HEK293 (cell line): ENCODE results near the gene ZNF576.
A peak's percentile ranks its signal among the peaks of the same experiment; 100 is the strongest.

Source experiments
- CTCF ChIA-PET: fragments of 350-600 bp; formaldehyde crosslinking; extraction: SDS; loops from one replicate; lab custom pipeline; 2021; ENCODE audit warnings: antibody characterized with exemption; lab: Yijun Ruan, JAX
- POLR2A ChIA-PET: fragments of 300-600 bp; formaldehyde crosslinking; extraction: SDS; loops from one replicate; lab custom pipeline; 2020; ENCODE audit warnings: antibody characterized with exemption, inconsistent platforms; lab: Yijun Ruan, JAX
- H3K27ac ChIP-seq: fragments of 200-500 bp; sonication (Bioruptor generic); 2 replicates; pipeline ENCODE4 v1.5.1; 2014; ENCODE audit warnings: low read depth, low read length, control low read depth, inconsistent platforms; ENCODE audit errors: extremely low read depth
- H3K36me3 ChIP-seq, 2 experiments: fragments of 200-500 bp in 1 of 2; sonication (Bioruptor generic) in 1 of 2; 1 replicate in 1 of 2; 2 replicates in 1 of 2; pipeline ENCODE4 v1.5.1; 2014 to 2017; ENCODE audit warnings: inconsistent platforms in 2 of 2, low read length in 2 of 2; ENCODE audit not compliant: control insufficient read depth in 2 of 2, insufficient read depth in 1 of 2
- H3K4me1 ChIP-seq: fragments of 200-500 bp; sonication (Bioruptor generic); 2 replicates; pipeline ENCODE4 v1.5.1; 2014; ENCODE audit warnings: mild to moderate bottlenecking, low read length, inconsistent platforms; ENCODE audit not compliant: control insufficient read depth, insufficient read depth
- H3K4me3 ChIP-seq: 2 replicates; pipeline ENCODE4 v1.5.1; 2011; ENCODE audit warnings: low read depth, mild to moderate bottlenecking, control low read depth, low read length, moderate library complexity
- H3K9me3 ChIP-seq: fragments of 200-500 bp; sonication (Bioruptor generic); 2 replicates; pipeline ENCODE4 v1.5.1; 2014; ENCODE audit warnings: low read depth, low read length, inconsistent platforms; ENCODE audit not compliant: control insufficient read depth, insufficient read depth
- FEZF1 ChIP-seq: fragments of 450-650 bp; formaldehyde crosslinking; IDR thresholded peaks from 2 replicates; pipeline ENCODE4 v1.5.1; 2016; ENCODE audit warnings: missing biosample characterization, missing genetic modification characterization
- GLIS1 ChIP-seq: fragments of 450-650 bp; formaldehyde crosslinking; IDR thresholded peaks from 2 replicates; pipeline ENCODE4 v1.5.1; 2016; ENCODE audit warnings: missing biosample characterization, missing genetic modification characterization
- SALL2 ChIP-seq: fragments of 450-650 bp; formaldehyde crosslinking; IDR thresholded peaks from 2 replicates; pipeline ENCODE4 v1.5.0; 2017; ENCODE audit warnings: missing biosample characterization, mild to moderate bottlenecking, missing genetic modification characterization, borderline replicate concordance
- SCRT1 ChIP-seq: fragments of 450-650 bp; formaldehyde crosslinking; IDR thresholded peaks from 2 replicates; pipeline ENCODE4 v1.5.1; 2016; ENCODE audit warnings: missing biosample characterization, missing genetic modification characterization, borderline replicate concordance
- SP7 ChIP-seq: fragments of 450-650 bp; formaldehyde crosslinking; IDR thresholded peaks from 2 replicates; pipeline ENCODE4 v1.5.1; 2016; ENCODE audit warnings: missing biosample characterization, missing genetic modification characterization
- ZBTB11 ChIP-seq: fragments of 450-650 bp; formaldehyde crosslinking; conservative IDR thresholded peaks from 2 replicates; pipeline ENCODE4 v1.5.1; 2016; ENCODE audit warnings: low read depth, missing biosample characterization, missing genetic modification characterization
- ZBTB17 ChIP-seq: fragments of 450-650 bp; formaldehyde crosslinking; IDR thresholded peaks from 2 replicates; pipeline ENCODE4 v1.5.1; 2016; ENCODE audit warnings: missing biosample characterization, missing genetic modification characterization
- ZBTB8A ChIP-seq: fragments of 450-650 bp; formaldehyde crosslinking; IDR thresholded peaks from 2 replicates; pipeline ENCODE4 v1.5.1; 2016; ENCODE audit warnings: missing biosample characterization, missing genetic modification characterization
- ZEB2 ChIP-seq: fragments of 450-650 bp; formaldehyde crosslinking; IDR thresholded peaks from 2 replicates; pipeline ENCODE4 v1.5.1; 2016; ENCODE audit warnings: missing biosample characterization, missing genetic modification characterization
- ZFHX2 ChIP-seq: fragments of 450-650 bp; formaldehyde crosslinking; conservative IDR thresholded peaks from 2 replicates; pipeline ENCODE4 v1.5.1; 2016; ENCODE audit warnings: missing biosample characterization, missing genetic modification characterization
- ZFP3 ChIP-seq: fragments of 450-650 bp; formaldehyde crosslinking; IDR thresholded peaks from 2 replicates; pipeline ENCODE4 v1.5.1; 2016; ENCODE audit warnings: low read depth, missing biosample characterization, missing genetic modification characterization
- ZIC2 ChIP-seq: fragments of 450-650 bp; formaldehyde crosslinking; IDR thresholded peaks from 2 replicates; pipeline ENCODE4 v1.5.1; 2016; ENCODE audit warnings: missing biosample characterization, missing genetic modification characterization
- ZNF112 ChIP-seq: fragments of 450-650 bp; formaldehyde crosslinking; IDR thresholded peaks from 2 replicates; pipeline ENCODE4 v1.5.0; 2017; ENCODE audit warnings: missing biosample characterization, missing genetic modification characterization
- ZNF155 ChIP-seq: fragments of 450-650 bp; formaldehyde crosslinking; IDR thresholded peaks from 2 replicates; pipeline ENCODE4 v1.5.1; 2016; ENCODE audit warnings: missing biosample characterization, missing genetic modification characterization
- ZNF292 ChIP-seq: fragments of 450-650 bp; formaldehyde crosslinking; IDR thresholded peaks from 2 replicates; pipeline ENCODE4 v1.5.1; 2016; ENCODE audit warnings: low read depth, missing biosample characterization, missing genetic modification characterization, borderline replicate concordance
- ZNF529 ChIP-seq: fragments of 450-650 bp; formaldehyde crosslinking; IDR thresholded peaks from 2 replicates; pipeline ENCODE4 v1.5.1; 2017; ENCODE audit warnings: missing genetic modification characterization, missing biosample characterization; ENCODE audit not compliant: insufficient replicate concordance
- ZNF530 ChIP-seq: fragments of 450-650 bp; formaldehyde crosslinking; IDR thresholded peaks from 2 replicates; pipeline ENCODE4 v1.5.1; 2016; ENCODE audit warnings: low read depth, missing biosample characterization, missing genetic modification characterization
- ZNF561 ChIP-seq: fragments of 450-650 bp; IDR thresholded peaks from 2 replicates; pipeline ENCODE4 v1.5.1; 2018; ENCODE audit warnings: missing biosample characterization, missing genetic modification characterization, borderline replicate concordance
- ZNF600 ChIP-seq: fragments of 450-650 bp; formaldehyde crosslinking; IDR thresholded peaks from 2 replicates; pipeline ENCODE4 v1.5.1; 2016; ENCODE audit warnings: missing biosample characterization, missing genetic modification characterization
- ZNF610 ChIP-seq: fragments of 450-650 bp; formaldehyde crosslinking; IDR thresholded peaks from 2 replicates; pipeline ENCODE4 v1.5.1; 2016; ENCODE audit warnings: missing biosample characterization, missing genetic modification characterization, borderline replicate concordance
- ZNF660 ChIP-seq: fragments of 450-650 bp; IDR thresholded peaks from 2 replicates; pipeline ENCODE4 v1.5.1; 2018; ENCODE audit warnings: missing biosample characterization, mild to moderate bottlenecking, missing genetic modification characterization
- ZNF777 ChIP-seq: fragments of 450-650 bp; formaldehyde crosslinking; IDR thresholded peaks from 2 replicates; pipeline ENCODE4 v1.5.1; 2017; ENCODE audit warnings: missing biosample characterization, missing genetic modification characterization, borderline replicate concordance
- ZNF791 ChIP-seq: fragments of 450-650 bp; formaldehyde crosslinking; IDR thresholded peaks from 2 replicates; pipeline ENCODE4 v1.5.1; 2016; ENCODE audit warnings: missing biosample characterization, missing genetic modification characterization
- ZNF830 ChIP-seq: fragments of 450-650 bp; IDR thresholded peaks from 2 replicates; pipeline ENCODE4 v1.5.0; 2018; ENCODE audit warnings: missing biosample characterization, missing genetic modification characterization, low read depth, mild to moderate bottlenecking, moderate library complexity
- ZNF837 ChIP-seq: fragments of 450-650 bp; formaldehyde crosslinking; IDR thresholded peaks from 2 replicates; pipeline ENCODE4 v1.5.1; 2016; ENCODE audit warnings: missing biosample characterization, missing genetic modification characterization
- TF ChIP-seq, protein P1 (sequence below): fragments of 450-650 bp; formaldehyde crosslinking; optimal IDR thresholded peaks from 2 replicates; pipeline ENCODE3; 2016; ENCODE audit warnings: missing biosample characterization, mild to moderate bottlenecking, missing genetic modification characterization
- TF ChIP-seq, protein P2 (sequence below): fragments of 450-650 bp; formaldehyde crosslinking; IDR thresholded peaks from 2 replicates; pipeline ENCODE4 v1.5.1; 2016; ENCODE audit warnings: missing biosample characterization, missing genetic modification characterization
- TF ChIP-seq, protein P3 (sequence below): fragments of 450-650 bp; formaldehyde crosslinking; IDR thresholded peaks from 2 replicates; pipeline ENCODE4 v1.5.1; 2016; ENCODE audit warnings: missing biosample characterization, missing genetic modification characterization, borderline replicate concordance

ZNF576 gene

DNA sequence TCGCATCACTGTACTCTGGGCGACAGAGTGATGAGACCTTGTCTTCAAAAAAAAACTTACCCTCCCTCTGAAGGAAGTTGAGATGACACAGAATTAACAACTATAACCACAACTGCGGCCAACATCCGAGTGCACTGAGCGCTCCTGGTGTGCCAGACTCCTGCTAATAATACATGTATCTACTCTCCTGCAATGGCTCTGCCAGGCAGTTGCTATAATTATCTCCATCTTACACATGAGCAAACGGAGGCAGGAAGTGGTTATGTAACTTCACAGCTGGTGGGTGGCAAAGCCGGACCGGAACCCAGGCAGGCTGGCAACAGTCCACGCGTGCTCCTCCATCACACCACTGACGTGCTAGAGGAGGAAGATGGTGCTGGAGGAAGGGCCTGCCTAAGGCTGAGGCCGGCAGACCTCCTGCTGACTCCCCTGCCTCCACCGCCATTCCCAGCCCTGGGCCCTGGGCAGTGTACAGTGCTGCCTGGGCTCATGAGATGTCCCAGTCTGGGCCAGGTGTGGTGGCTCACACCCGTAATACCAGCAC is 33.6 kb upstream of the ZNF576 start:
- peaks cover 46 to 86% of the 10 kb centered on the region in 2 experiments for H3K36me3 ChIP-seq
- H3K9me3 ChIP-seq, result no peaks in the 10 kb centered on the region; the same call in 1 of the 2 replicates
- H3K27ac ChIP-seq, result 0 out of 2 replicates have a peak overlapping the region, but pooled peaks have one; percentile 9
- TF ChIP-seq, protein P1, sequence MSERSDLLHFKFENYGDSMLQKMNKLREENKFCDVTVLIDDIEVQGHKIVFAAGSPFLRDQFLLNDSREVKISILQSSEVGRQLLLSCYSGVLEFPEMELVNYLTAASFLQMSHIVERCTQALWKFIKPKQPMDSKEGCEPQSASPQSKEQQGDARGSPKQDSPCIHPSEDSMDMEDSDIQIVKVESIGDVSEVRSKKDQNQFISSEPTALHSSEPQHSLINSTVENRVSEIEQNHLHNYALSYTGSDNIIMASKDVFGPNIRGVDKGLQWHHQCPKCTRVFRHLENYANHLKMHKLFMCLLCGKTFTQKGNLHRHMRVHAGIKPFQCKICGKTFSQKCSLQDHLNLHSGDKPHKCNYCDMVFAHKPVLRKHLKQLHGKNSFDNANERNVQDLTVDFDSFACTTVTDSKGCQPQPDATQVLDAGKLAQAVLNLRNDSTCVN (tag by site-specific recombination), result peak; percentile 4
- TF ChIP-seq, protein P2, sequence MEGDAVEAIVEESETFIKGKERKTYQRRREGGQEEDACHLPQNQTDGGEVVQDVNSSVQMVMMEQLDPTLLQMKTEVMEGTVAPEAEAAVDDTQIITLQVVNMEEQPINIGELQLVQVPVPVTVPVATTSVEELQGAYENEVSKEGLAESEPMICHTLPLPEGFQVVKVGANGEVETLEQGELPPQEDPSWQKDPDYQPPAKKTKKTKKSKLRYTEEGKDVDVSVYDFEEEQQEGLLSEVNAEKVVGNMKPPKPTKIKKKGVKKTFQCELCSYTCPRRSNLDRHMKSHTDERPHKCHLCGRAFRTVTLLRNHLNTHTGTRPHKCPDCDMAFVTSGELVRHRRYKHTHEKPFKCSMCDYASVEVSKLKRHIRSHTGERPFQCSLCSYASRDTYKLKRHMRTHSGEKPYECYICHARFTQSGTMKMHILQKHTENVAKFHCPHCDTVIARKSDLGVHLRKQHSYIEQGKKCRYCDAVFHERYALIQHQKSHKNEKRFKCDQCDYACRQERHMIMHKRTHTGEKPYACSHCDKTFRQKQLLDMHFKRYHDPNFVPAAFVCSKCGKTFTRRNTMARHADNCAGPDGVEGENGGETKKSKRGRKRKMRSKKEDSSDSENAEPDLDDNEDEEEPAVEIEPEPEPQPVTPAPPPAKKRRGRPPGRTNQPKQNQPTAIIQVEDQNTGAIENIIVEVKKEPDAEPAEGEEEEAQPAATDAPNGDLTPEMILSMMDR, result no peak
- TF ChIP-seq ZNF530 (no peak), ZFHX2 (tag by site-specific recombination) (peak; percentile 43; the same call in 1 of the 2 replicates), ZBTB17 (tag by site-specific recombination) (0 out of 2 replicates have a peak, but pooled peaks have one; percentile 18), ZEB2 (no peak), SP7 (tag by site-specific recombination) (peak; percentile 56), ZNF292 (tag by site-specific recombination) (no peak), ZNF561 (tag by site-specific recombination) (no peak), ZIC2 (tag by site-specific recombination) (peak; percentile 63), SCRT1 (tag by site-specific recombination) (no peak), ZNF777 (tag by site-specific recombination) (no peak), FEZF1 (0 out of 2 replicates have a peak, but pooled peaks have one; percentile 16), SALL2 (tag by site-specific recombination) (no peak), ZNF660 (tag by site-specific recombination) (no peak), ZNF610 (tag by site-specific recombination) (no peak), ZFP3 (tag by site-specific recombination) (no peak), ZBTB8A (tag by site-specific recombination) (no peak), GLIS1 (tag by site-specific recombination) (peak; percentile 26; the same call in 1 of the 2 replicates), ZNF112 (no peak), ZBTB11 (tag by site-specific recombination) (no peak), ZNF830 (tag by site-specific recombination) (no peak), ZNF529 (tag by site-specific recombination) (no peak), ZNF155 (tag by site-specific recombination) (no peak), ZNF600 (tag by site-specific recombination) (peak; percentile 89), ZNF791 (tag by site-specific recombination) (no peak), ZNF837 (no peak)
- TF ChIP-seq, protein P3, sequence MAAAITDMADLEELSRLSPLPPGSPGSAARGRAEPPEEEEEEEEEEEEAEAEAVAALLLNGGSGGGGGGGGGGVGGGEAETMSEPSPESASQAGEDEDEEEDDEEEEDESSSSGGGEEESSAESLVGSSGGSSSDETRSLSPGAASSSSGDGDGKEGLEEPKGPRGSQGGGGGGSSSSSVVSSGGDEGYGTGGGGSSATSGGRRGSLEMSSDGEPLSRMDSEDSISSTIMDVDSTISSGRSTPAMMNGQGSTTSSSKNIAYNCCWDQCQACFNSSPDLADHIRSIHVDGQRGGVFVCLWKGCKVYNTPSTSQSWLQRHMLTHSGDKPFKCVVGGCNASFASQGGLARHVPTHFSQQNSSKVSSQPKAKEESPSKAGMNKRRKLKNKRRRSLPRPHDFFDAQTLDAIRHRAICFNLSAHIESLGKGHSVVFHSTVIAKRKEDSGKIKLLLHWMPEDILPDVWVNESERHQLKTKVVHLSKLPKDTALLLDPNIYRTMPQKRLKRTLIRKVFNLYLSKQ (tag by site-specific recombination), result no peak
- H3K4me3 ChIP-seq, result no peak overlapping the region
- POLR2A ChIA-PET, result interaction anchor here (1.0 kb wide), 1 partner anchor 13 kb away, joined by 4 read pairs; the partner anchor contains the start of genes PINLYP and XRCC1
- H3K4me1 ChIP-seq, result peaks cover 2% of the 10 kb centered on the region; the same call in 1 of the 2 replicates
- CTCF ChIA-PET, result interaction anchor here (0.6 to 12.5 kb wide), 3 partner anchors 7 to 116 kb away, joined by 3 to 167 read pairs (median 3); no protein-coding TSS in a partner anchor
